Umbilical cord (tissue), 2 donors: Measurements from ENCODE around the gene TMC3. TPM values are rescaled to one million over a fixed set of nuclear protein-coding genes. Genes with fewer than 3 reads are reported as not detected.

Experiments used
- DNase-seq: peaks from one replicate; pipeline ENCODE4 v3.0.0-alpha.2; 2015; ENCODE audit warnings: low spot score
- total RNA-seq: library from RNA; depleted of rRNA; stranded (reverse); fragments of >200 nt; gene quantifications from one replicate; pipeline ENCODE4 v1.2.3, GENCODE V29; 2014; ENCODE audit warnings: low replicate concordance; ENCODE audit not compliant: insufficient read depth

TMC3 gene
- total RNA-seq, 1 donor from 2014 or later = 0.48 TPM

DNA sequence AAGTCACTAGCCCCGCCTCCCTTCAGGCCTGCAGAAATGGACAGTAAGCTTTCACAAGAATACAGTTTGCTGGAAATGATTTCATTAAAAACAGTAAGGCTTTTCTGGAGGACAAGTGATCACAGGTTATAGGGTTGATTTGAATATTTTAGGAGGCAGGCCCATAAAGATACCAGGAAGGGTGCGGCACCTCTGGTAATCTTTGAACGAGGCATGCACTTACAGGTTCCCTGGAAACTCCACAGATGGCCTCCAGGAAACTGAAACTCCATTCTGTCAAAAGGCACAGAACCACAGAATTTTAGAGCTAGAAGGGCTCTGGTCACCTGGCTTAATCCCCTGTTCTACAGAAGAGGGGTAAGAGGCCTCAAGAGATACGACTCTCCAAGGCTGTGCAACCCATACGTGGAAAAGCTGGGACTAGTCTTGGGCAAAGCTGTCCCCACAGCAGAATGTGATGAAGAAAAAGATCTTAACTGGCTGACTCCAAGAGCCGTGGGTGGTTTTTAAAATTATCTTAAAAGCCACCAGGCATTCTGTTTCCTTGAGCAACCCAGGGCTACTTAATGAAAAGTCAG is 51.2 kb downstream of the TMC3 start:
- DNase-seq = peak; percentile 35

DNA sequence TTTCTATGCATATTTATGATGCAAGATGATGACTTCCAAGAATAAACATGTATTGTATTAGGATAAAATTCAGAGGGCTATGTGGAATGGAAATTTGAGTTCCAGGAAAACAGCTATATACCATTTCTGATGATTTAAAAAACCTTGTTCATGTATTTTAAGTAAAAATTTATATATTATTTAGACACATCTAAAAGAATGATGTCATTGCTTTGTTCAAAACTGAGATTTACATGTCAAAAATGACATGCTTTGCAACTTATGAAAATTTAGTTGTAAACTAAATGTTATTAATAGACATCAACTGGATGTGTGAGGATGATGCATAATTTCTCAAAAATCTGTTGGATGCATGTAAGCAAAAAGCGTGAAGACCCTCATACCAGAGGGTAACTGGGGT is 52.3 kb downstream of the TMC3 start:
- DNase-seq = no peak

DNA sequence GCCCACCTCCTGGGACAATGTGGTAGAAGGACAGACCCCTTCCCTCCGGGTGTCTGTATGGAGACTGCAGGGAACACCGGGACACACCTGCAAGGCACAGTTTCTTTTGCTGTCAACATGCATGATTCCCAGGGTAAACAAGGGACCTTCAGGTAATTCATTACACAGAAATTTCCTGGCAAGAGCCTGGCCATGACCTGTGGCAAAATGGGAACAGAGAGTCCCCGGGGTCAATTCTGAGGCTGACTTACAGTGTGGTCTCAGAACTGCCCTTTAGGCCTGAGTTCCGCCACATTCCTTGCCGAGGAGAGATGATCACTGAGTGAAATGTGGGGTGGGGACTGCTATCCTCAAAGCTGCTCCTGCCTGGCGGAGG is 56.4 kb downstream of the TMC3 start:
- no peak for DNase-seq

DNA sequence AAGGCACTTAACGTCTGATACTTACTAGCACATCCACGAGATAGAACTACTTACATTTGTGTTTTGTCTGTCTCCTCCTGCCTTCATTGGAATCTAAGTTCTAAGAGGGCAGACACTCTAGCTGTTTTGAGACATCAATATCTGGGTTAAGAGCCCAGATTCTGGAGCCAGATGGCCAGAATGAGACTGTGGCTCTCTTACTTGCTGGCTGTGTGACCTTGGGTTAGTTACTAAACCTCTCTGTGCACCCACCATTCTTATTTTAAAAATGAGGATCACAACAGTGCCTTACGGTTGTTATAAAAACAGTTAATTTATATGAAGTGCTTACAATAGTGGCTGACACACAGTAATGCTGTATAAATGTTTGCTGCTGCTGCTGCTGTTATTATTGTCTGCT is 57.7 kb downstream of the TMC3 start:
- no peak for DNase-seq

DNA sequence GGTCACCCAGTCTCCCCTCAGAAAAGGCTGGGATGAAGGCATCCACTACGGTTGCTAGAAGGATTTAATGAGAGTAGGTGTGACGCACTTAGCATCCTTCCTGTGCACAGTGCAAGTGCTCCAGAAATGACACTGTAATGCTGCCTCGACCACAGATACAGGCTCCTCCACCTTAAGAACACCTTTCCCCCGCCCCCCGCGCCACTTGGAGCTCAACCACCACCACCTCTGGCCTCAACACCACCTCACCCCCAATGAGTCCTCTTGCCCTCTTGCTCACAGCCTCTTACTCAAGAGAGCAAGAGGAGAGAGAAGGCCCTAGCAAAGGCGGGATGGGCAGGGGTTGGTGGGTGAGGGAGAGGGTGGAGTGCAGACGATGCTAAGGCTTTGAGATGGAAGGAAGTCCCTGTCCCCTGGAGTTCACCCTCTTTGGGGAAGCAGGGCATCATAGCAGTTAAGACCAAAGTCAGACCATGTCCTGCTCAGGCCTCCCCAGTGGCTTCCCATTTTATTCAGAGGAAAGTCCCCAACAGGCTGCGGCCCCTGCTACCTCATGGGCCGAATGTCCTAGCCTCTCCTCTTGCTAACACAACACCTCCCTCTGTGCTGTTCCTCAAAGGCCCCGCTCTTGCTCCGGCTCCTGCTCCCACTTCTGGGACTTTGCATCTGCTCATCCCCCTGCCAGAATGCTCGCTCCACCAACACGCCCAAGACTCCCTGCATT is 58.4 kb downstream of the TMC3 start:
- DNase-seq = no peak

DNA sequence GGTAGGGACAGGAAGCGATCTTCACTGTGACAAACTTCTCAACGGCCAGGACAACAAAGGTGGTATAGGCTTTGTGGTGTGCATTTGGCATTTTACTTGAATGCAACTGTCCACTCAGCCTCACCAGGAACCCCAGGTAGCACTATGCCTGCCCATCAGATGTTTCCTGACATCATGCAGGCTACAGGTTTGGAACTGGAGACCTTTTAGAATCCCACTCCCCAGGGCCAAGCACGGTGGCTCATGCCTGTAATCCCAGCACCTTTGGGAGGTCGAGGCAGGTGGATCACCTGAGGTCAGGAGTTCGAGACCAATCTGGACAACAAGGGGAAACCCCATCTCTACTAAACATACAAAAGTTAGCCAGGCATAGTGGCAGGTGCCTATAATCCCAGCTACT is 59.6 kb downstream of the TMC3 start:
- DNase-seq = no peak

DNA sequence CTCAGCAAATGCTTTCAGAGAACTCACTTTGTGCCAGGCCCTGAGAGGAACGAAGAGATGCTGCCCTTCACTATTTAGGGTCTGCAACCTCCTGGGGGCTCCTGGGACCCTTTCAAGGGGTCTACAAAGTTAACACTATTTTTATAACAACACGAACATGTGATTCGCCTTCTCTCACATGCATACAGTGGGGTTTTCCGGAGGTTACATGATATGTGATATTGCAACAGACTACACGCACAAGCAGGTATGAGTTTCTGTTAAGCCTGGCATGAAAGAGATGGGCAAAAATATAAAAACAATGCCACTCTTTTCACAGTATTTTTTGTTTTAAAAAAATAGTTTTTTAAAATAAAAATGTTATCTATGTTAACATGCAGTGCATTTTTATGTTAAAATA is 60.3 kb downstream of the TMC3 start:
- DNase-seq = no peak

DNA sequence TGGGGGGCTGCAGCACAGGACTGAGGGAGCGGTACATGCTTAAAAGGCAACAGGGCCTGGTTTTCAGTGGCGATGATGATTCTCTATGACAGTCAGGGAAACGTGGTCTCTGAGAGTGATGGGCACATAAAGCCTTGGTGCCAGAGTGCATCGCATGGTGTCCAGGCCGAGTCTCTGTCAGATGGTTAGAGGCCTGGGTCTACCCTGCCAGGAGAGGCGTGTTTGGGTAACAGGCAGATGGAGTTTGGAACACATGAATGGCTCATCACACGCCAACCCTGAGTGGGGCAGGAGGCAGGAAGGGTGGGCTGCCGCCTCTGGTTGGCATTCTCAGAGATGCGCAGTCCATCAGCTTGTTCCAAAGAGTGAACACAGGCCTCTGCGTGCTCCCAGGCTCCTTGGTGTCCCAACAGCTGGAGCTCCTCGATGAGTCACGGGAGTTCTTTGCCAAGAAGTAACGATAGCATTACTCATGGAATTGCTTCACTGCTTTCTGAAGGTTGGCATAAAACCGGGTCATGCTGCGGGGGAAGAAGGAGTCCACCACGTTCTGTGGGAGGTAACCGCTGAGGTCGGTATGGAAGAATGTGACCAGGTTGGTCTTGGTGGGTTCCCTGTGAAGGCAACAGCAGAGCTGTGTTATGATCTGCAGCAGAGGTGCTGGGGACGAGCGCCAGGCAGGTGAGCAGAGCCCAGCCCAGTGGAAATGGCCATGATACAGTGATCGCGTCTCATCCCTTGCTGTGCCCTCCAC is 61.0 kb downstream of the TMC3 start:
- DNase-seq = peak; percentile 94

DNA sequence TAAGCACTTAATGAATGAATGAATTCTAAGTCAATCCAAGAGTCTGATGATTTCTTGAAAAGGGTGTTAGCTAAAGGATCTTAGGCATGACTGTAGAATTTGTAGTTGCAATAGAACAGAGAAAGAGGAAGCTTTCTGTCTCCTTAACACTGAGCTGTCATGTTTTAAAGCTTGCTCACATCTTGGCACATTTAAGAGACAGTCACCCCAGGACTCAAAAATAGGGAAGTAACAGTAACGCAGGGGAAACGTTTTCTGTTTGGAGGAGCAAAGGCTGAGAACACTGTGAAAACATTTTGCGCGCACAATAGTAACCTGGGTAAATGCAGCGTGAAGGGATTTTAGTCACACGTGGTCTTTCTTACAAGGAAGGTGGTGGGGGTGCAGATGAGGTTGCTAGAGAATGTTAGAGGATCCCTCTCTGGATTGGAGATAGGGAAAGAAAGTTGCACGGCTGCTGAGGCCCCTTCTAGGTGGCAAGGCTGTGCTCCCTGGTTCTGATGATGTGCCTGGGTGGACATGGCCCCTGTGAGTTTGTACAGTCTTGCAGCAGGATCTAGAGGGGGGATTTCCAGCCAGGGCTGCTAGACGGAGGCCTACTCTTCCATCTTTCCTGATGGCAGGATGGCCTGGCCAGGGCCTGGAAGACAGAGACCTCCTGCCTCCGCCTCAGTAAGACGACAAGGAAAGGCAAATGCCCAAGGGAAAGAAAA is 62.1 kb downstream of the TMC3 start:
- DNase-seq = no peak

DNA sequence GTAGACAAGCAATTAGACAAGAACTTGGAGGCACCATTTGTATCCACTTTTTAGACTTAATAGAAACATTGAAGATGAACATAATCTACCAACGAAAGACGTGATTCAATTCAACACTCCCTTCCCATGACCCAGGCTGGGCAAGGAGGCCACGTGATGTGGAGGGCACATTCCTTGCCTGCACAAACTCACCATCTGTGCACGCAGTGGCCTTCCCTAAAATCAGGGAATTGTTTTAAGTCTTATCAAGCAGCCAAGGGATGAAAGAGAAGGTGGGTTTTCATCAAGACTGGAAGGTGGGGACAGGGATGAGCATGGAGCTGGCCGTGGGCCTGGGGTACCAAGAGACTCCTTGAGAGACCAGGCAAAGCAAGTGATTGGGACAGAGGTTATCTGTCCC is 63.5 kb downstream of the TMC3 start:
- DNase-seq = no peak

DNA sequence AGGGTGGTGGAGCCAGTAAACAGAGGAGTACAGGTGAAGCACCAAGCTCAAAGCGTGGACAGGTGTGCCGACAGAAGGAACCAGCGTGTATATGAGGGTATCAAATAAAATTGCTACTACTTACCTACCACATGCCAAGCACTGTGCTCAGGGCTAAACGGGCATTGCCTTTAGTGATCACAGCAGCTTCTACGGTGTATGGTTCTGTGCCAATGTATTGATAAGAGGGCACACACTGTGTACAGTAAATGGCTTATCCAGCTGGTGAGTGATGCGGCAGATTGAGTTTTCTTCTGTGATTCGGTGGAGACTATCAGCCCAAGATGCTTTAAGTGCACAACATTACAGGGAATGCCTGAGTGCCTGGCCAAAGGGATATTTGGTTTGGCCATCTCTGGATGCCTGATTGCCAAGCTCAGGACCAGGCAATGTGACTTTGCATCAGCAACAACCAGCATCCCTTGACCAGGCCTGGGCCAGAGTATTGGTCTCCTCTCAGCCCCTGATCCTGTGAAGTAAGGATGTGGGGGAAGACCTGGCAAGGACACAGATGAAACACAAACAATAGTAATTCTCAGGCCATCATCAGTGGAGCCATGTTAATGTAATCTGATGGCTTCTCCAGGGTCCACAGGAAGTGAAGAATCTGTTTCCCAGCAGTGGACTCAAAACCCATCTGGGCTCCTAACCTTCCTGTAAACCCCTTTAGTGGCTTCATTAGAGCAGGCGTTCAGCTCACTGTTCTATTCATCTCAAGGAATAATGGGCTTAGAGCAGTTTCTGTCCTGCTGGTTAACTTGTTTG is 64.2 kb downstream of the TMC3 start:
- no peak for DNase-seq

DNA sequence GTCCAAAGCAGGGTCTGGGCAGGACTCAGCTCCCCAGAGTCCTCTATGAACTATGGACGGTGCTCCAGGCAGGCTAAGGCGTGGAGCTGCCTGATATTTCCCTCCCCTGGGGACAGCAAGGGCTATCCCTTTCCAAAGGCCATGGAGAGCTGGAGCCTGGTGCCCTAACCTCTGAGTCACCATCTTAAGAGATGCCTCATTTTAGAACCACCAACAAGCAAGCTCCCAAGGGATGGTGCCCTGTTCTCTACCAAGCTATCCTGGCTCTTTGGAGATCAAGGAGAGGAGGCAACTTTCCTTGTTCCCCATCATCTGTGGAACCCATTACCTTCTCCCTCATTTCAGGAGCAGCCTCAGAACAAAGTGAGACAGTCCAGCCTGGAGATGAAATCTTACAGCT is 65.8 kb downstream of the TMC3 start:
- DNase-seq = no peak

DNA sequence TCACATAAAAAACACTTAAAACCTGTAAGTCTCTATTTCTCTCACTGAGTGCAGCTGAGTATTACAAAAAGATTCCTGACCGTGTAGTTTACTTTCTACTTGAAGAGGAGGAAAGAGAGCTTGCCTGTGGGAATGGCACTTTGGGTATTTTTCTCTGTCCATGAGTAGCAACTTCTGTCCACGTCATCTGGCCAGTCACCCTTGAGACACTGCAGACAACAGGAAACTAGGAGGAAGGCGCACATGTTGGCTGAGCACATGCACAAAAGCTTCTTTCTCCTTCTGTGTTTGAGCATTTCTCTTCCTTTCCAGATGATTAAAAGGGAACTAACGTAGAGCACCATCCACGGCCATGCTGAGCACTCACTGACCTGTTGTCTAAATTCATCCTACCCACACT is 69.8 kb downstream of the TMC3 start:
- DNase-seq = peak; percentile 69

DNA sequence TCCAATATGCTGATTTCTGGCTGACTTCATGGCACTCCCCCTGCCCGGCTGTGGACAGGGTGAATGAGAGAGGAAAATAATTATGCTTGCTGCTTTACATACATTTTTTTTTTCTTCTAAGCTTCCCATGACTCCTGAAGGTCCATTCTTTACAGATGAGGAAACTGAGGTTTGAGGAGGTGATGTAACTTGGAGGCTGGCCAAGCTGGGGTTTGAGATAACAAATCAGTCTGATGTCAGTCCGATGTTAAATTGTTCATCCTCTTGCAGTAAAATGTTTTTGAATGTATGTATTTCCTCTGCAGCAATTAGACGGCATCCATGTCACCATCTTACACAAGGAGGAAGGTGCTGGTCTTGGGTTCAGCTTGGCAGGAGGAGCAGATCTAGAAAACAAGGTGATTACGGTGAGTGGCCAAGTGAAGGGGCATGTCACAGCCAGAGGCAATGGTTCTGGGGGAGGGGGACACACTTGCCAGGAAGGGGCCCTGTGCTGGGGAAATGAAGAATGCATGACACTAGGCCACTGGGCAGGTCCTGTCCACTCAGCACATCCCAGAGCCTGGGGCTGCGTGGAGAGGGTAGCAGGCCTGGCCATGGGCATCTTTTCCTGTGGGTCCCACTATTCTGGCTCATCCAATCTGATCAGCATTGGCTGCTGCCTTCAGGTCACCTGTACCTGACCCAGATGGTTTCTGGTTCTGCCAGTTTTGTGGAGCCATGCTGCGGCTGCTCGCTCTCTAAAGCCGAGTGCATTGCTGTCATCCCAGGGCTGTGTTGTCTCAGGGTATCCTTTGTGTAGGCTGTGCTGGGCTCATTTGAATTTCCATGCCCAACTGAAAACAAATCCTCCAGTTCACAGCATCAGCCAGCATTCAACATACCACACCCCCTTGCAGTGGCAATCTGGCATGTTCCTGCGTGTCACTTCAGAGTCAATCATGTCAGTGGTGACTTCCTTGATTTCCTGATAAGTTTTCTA is 70.5 kb downstream of the TMC3 start:
- peak; percentile 73 for DNase-seq

DNA sequence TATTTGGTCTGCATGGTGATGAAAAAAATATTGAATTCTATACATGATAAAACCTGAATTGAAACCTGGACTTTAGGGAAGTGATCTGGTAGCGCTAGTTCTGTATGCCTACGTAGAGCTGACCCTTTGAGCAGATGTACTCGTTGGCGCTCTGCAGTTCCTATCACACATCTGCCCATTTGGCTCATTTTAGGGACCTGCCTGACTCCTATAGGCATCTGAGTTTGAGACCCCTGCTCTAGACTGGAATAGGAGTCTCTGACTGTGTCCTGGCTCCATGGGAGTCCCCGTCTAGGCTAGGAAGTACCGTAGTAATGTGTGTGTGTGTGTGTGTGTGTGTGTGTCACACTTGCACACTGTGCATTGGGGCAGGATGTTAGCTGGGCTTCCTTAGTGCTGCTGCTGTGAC is 71.3 kb downstream of the TMC3 start:
- DNase-seq = no peak

DNA sequence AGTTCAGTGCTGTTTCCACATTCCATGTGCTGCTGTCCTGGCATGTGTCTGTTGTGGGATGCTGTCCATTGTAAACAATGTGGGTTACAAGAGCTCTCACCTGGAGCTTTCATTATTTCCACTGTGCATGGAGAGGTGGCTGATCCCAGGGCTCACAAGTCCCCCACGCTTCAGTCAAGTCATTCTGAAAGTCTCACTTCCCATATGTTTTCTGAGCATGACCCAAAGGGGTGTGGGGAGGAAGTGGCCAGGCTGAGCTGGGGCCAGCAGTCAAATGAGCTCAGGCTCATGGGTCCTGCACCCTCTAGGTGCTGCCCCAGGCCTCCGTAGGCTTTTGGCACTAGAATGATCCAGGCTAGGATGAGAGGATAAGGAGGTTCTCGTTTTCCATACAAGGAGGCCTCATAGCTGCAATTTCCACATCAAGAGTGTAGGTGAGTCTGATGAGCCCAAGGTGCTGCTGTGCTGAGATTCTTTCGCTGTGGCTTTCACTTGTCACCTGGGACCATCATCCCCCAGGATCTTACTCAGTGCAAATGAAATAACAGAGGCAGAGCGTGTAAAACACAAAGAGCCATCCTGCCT is 72.1 kb downstream of the TMC3 start:
- peak; percentile 45 for DNase-seq

DNA sequence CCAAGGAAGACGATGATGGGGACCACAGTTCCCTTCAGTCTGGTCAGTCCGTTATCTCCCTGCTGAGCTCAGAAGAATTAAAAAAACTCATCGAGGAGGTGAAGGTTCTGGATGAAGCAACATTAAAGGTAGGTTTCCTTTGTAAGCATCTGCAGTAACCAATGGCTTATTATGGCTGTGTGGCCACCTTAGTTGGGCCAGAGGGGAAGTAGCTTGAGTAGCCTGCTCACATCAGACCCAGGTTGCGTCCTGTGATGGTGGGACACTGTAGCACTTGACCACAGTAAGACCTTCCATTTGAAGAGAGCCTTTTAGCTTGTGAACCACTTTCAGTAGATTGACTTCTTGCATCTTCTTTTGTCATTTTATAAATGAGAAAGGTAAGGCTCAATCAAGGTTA is 72.6 kb downstream of the TMC3 start:
- DNase-seq = no peak

DNA sequence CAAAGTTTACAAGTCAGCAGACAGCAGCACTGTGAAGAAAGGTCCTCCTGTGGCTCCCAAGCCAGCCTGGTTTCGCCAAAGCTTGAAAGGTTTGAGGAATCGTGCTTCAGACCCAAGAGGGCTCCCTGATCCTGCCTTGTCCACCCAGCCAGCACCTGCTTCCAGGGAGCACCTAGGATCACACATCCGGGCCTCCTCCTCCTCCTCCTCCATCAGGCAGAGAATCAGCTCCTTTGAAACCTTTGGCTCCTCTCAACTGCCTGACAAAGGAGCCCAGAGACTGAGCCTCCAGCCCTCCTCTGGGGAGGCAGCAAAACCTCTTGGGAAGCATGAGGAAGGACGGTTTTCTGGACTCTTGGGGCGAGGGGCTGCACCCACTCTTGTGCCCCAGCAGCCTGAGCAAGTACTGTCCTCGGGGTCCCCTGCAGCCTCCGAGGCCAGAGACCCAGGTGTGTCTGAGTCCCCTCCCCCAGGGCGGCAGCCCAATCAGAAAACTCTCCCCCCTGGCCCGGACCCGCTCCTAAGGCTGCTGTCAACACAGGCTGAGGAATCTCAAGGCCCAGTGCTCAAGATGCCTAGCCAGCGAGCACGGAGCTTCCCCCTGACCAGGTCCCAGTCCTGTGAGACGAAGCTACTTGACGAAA is 74.3 kb downstream of the TMC3 start:
- DNase-seq = no peak

DNA sequence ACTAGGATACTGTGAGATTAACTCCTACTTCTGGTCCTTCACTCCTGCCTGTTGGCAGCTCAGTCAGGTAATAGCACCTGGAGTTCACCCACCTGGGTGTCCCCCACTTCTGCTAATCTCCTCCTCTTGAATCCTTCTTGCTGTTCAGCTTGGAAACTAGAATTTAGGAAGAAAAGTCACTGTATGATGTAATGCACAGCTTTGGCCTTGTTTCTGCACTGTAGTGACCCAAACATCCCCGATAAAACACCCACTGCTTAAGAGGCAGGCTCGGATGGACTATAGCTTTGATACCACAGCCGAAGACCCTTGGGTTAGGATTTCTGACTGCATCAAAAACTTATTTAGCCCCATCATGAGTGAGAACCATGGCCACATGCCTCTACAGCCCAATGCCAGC is 74.9 kb downstream of the TMC3 start:
- DNase-seq = no peak
